AG04450 (cell line): ENCODE data around the gene MYO5C. TPM values are rescaled to one million over a fixed set of nuclear protein-coding genes. Genes with fewer than 3 reads are reported as not detected.

Experiments
- CTCF ChIA-PET: fragments of 300-600, 350-600 bp; formaldehyde crosslinking; extraction: SDS; loops from one replicate; lab custom pipeline; 2022; ENCODE audit warnings: antibody characterized with exemption, inconsistent platforms; lab: Charles Lee
- POLR2A ChIA-PET: fragments of 350-600 bp; formaldehyde crosslinking; extraction: SDS; loops from one replicate; lab custom pipeline; 2021; ENCODE audit warnings: antibody characterized with exemption, inconsistent platforms; lab: Yijun Ruan, JAX
- DNase-seq: peaks from one replicate; pipeline ENCODE4 v3.0.0-alpha.2; 2011; ENCODE audit warnings: low read depth, low spot score
- H3K27ac ChIP-seq: one replicate; pipeline ENCODE4 v1.5.1; 2012; ENCODE audit warnings: low read depth, low read length, control low read depth
- H3K27me3 ChIP-seq: one replicate; pipeline ENCODE4 v1.6.0; 2012; ENCODE audit warnings: low read length; ENCODE audit not compliant: control insufficient read depth, insufficient read depth
- H3K4me3 ChIP-seq: 2 replicates; pipeline ENCODE4 v1.5.1; 2011; ENCODE audit warnings: mild to moderate bottlenecking, low read depth, low read length, control low read depth
- H3K9me3 ChIP-seq: 2 replicates; pipeline ENCODE4 v1.5.1; 2012; ENCODE audit warnings: low read length; ENCODE audit not compliant: control insufficient read depth, insufficient read depth
- CTCF ChIP-seq: IDR thresholded peaks from 2 replicates; pipeline ENCODE4 v1.5.1; 2011; ENCODE audit warnings: low read depth, low read length, control low read depth, inconsistent platforms
- polyA plus RNA-seq: library from polyadenylated mRNA; depleted of rRNA; stranded (reverse); fragments of >200 nt; gene quantifications from 2 replicates; pipeline ENCODE4 v1.2.3, GENCODE V29; 2011

The MYO5C gene
- polyA plus RNA-seq, 1 experiment = 0.24 TPM

- Histone ChIP-seq H3K27me3 (peaks cover 18% of the 10 kb centered on the region), H3K27ac (no peak overlapping the region), H3K4me3 (no peak overlapping the region), H3K9me3 (peaks cover 2% of the 10 kb centered on the region; the same call in 1 of the 2 replicates)
- TF ChIP-seq CTCF = no peak
- ChIA-PET POLR2A (no interaction called here), CTCF (interaction anchor here (0.6 kb wide), 1 partner anchor 173 kb away, joined by 7 read pairs; no protein-coding TSS in a partner anchor)
- DNase-seq = peak; percentile 26
These were observed 11.4 kb downstream of the MYO5C start for GRCh38 chr15:52284164-52284563.

GRCh38 chr15:52283281-52283680 lies 12.3 kb downstream of the MYO5C start:
- TF ChIP-seq CTCF = no peak
- CTCF ChIA-PET = no interaction called here

GRCh38 chr15:52282418-52282817 lies 13.2 kb downstream of the MYO5C start:
- POLR2A ChIA-PET = no interaction called here
- no peak for TF ChIP-seq CTCF
- H3K9me3 ChIP-seq = peaks cover 2% of the 10 kb centered on the region; the same call in 1 of the 2 replicates
- peaks cover 29% of the 10 kb centered on the region for H3K27me3 ChIP-seq
- no peak overlapping the region for H3K4me3 ChIP-seq
- CTCF ChIA-PET = no interaction called here
- H3K27ac ChIP-seq = no peak overlapping the region
- DNase-seq = no peak

More at GRCh38 chr15:52283281-52283680, 12.3 kb downstream of the MYO5C start:
- POLR2A ChIA-PET = no interaction called here
- H3K9me3 ChIP-seq = peaks cover 2% of the 10 kb centered on the region; the same call in 1 of the 2 replicates
- H3K4me3 ChIP-seq = no peak overlapping the region
- peaks cover 22% of the 10 kb centered on the region for H3K27me3 ChIP-seq
- no peak for DNase-seq
- H3K27ac ChIP-seq = no peak overlapping the region

GRCh38 chr15:52281085-52282035 lies 14.2 kb downstream of the MYO5C start:
- Histone ChIP-seq H3K9me3 (peaks cover 2% of the 10 kb centered on the region; the same call in 1 of the 2 replicates), H3K4me3 (no peak overlapping the region), H3K27me3 (peaks cover 33% of the 10 kb centered on the region), H3K27ac (no peak overlapping the region)
- no peak for DNase-seq
- no peak for TF ChIP-seq CTCF
- POLR2A ChIA-PET = no interaction called here
- CTCF ChIA-PET = no interaction called here
